ENCODE measurements around the gene MYO10.

MYO10 gene

DNA sequence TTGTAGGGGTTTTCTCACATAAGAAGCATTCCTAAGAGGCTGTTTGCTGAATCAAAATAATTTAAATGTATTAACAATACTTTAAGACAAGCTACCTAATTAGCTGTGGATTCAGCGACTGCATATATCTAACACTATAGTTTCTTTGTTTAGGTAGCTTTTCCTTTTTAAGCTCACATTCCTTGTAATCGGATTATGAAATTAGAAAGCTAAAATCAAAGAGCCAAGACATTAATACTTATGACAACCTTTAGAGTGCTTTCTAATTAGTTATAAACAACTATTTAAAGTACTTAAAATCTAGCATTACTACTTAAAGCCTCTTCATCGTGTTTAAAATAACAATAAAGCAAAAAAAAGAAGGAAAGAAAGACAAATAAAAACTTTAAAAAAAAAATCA, 182.0 kb downstream of the MYO10 start:
- no peak for DNase-seq (ENCODE audit: extremely low read depth, insufficient read length)
- no peaks in the 10 kb centered on the region for H3K27me3 ChIP-seq (replicated peaks; ENCODE audit: control insufficient read depth, insufficient read depth, low read length)
- TF ChIP-seq, protein P1, sequence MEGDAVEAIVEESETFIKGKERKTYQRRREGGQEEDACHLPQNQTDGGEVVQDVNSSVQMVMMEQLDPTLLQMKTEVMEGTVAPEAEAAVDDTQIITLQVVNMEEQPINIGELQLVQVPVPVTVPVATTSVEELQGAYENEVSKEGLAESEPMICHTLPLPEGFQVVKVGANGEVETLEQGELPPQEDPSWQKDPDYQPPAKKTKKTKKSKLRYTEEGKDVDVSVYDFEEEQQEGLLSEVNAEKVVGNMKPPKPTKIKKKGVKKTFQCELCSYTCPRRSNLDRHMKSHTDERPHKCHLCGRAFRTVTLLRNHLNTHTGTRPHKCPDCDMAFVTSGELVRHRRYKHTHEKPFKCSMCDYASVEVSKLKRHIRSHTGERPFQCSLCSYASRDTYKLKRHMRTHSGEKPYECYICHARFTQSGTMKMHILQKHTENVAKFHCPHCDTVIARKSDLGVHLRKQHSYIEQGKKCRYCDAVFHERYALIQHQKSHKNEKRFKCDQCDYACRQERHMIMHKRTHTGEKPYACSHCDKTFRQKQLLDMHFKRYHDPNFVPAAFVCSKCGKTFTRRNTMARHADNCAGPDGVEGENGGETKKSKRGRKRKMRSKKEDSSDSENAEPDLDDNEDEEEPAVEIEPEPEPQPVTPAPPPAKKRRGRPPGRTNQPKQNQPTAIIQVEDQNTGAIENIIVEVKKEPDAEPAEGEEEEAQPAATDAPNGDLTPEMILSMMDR (IDR thresholded peaks at IDR 0.05; ENCODE audit: insufficient read depth, low read length, poor library complexity, severe bottlenecking) = no peak

DNA sequence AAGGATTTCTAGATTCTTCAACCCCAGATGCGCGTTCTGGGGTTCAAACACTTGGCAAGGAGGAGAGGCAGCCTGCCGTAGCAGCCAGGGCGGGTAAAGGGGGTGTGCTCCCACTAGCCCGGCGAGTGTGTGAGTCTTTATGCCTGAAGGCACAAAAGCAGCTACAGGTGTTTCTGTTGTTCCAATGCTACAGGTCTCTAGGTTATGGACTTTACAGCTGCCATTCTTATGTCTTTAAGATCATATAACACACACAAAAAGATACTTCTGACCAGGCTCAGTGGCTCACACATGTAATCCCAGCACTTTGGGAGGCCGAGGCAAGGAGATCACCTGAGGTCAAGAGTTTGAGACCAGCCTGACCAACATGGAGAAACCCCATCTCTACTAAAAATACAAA, 185.6 kb downstream of the MYO10 start:
- no peak overlapping the region for H3K4me3 ChIP-seq (replicated peaks; ENCODE audit: low read depth, low read length)
- TF ChIP-seq, protein P1 (IDR thresholded peaks at IDR 0.05; ENCODE audit: insufficient read depth, low read length, poor library complexity, severe bottlenecking) = no peak
- H3K36me3 ChIP-seq (ENCODE audit: control insufficient read depth, insufficient read depth, low read length) = no peaks in the 10 kb centered on the region
- DNase-seq (ENCODE audit: extremely low read depth, insufficient read length) = no peak
- no peaks in the 10 kb centered on the region for H3K27me3 ChIP-seq (replicated peaks; ENCODE audit: control insufficient read depth, insufficient read depth, low read length)

More for the DNA sequence above, 182.0 kb downstream of the MYO10 start:
- Histone ChIP-seq H3K36me3 (ENCODE audit: control insufficient read depth, insufficient read depth, low read length) (no peaks in the 10 kb centered on the region), H3K4me3 (replicated peaks; ENCODE audit: low read depth, low read length) (no peak overlapping the region)

DNA sequence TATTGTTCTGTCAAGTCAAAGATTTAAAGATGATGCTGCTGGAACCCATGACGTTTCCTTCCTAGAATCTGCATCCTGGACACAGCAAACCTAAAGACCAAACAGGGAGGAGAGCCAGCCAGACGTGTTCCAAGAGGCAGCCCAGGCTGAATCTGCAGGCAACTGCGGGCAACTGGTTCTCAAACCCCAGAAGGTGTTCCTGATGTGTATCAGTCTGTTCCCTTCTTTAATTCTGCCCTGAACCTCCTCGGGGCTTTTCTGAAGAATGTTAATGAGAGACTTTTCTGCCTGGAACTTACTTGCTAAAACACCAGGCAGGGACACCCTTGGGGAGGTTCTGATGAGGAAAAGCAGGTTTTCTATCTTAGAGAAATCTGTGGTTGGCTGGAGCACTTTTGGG, 186.5 kb downstream of the MYO10 start:
- H3K36me3 ChIP-seq (ENCODE audit: control insufficient read depth, insufficient read depth, low read length) = no peaks in the 10 kb centered on the region
- DNase-seq (ENCODE audit: extremely low read depth, insufficient read length) = no peak
- no peaks in the 10 kb centered on the region for H3K27me3 ChIP-seq (replicated peaks; ENCODE audit: control insufficient read depth, insufficient read depth, low read length)
- H3K4me3 ChIP-seq (replicated peaks; ENCODE audit: low read depth, low read length) = no peak overlapping the region
- TF ChIP-seq, protein P1 (IDR thresholded peaks at IDR 0.05; ENCODE audit: insufficient read depth, low read length, poor library complexity, severe bottlenecking) = no peak

DNA sequence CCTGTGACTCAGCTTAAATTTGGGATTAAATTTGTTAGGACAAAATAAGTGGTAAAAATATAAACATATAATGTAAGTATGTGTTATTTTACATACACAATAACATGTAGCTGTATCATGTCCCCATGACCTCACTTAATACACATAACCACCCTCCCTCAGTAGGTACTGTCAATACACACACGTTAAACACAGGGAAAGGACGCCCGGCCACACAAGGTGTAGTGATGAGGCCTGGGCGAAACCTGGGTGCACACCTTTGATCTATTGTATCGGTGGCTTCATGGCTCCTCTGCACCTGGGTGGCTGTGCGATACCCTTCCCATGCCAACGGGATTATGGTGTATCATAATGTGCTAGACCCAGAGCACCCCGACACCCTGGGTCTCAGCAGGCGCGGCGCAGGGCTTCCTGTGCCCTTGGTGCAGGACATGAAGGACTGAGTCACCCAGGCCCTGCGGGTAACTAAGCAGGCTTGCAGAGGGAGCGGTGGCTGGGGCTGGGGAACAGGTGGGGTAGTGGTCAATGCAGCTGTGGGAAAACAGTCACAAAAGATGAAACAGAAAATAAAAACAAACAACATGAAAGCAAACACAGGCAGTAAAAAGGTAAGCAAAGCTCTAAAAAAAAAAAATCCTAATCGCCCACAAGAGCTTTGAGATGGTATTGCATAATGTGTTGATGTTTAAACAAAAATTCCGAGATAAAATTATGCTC, 191.8 kb downstream of the MYO10 start:
- Histone ChIP-seq H3K4me3 (replicated peaks; ENCODE audit: low read depth, low read length) (no peak overlapping the region), H3K36me3 (ENCODE audit: control insufficient read depth, insufficient read depth, low read length) (no peaks in the 10 kb centered on the region), H3K27me3 (replicated peaks; ENCODE audit: control insufficient read depth, insufficient read depth, low read length) (no peaks in the 10 kb centered on the region; the same call in 1 of the 2 replicates)
- TF ChIP-seq, protein P1 (IDR thresholded peaks at IDR 0.05; ENCODE audit: insufficient read depth, low read length, poor library complexity, severe bottlenecking) = no peak
- no peak for DNase-seq (ENCODE audit: extremely low read depth, insufficient read length)

DNA sequence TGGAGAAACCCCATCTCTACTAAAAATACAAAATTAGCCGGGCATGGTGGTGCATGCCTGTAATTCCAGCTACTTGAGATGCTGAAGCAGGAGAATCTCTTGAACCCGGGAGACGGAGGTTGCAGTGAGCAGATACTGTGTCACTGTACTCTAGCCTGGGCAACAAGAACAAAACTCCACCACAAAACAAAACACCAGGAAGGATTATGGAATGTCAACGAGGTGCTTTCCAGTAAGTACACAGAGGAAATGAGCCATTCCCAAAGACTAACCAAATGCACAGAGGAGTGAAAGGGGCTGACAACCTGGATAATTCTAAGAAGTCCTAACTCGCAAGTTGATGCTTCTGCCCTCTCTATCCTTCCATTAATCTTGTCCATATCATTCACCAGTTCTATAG, 193.2 kb downstream of the MYO10 start:
- TF ChIP-seq, protein P1 (IDR thresholded peaks at IDR 0.05; ENCODE audit: insufficient read depth, low read length, poor library complexity, severe bottlenecking) = no peak
- no peak for DNase-seq (ENCODE audit: extremely low read depth, insufficient read length)
- H3K27me3 ChIP-seq (replicated peaks; ENCODE audit: control insufficient read depth, insufficient read depth, low read length) = no peaks in the 10 kb centered on the region; the same call in 1 of the 2 replicates
- no peak overlapping the region for H3K4me3 ChIP-seq (replicated peaks; ENCODE audit: low read depth, low read length)
- H3K36me3 ChIP-seq (ENCODE audit: control insufficient read depth, insufficient read depth, low read length) = no peaks in the 10 kb centered on the region

Measured in GM06990 (cell line).